Prostate gland (tissue), 2 donors: ENCODE results near the gene PSMB8. TPM values are rescaled to one million over a fixed set of nuclear protein-coding genes. Genes with fewer than 3 reads are reported as not detected.

ENCODE experiments used
- DNase-seq: peaks from one replicate; pipeline ENCODE4 v3.0.0-alpha.2; 2019; ENCODE audit warnings: low spot score
- H3K27ac ChIP-seq, 2 donors: fragments of 200-600 bp; sonication (generic); 2 replicates each; pipeline ENCODE4 v1.5.1; 2017 to 2019
- H3K27me3 ChIP-seq: fragments of 200-600 bp; sonication (generic); replicated peaks from 2 replicates; pipeline ENCODE4 v1.5.1; 2019; ENCODE audit not compliant: insufficient read depth
- H3K36me3 ChIP-seq, 2 donors: fragments of 200-600 bp; sonication (generic); 1 replicate in 1 of 2; 2 replicates in 1 of 2; pipeline versions ENCODE4 v1.5.1 to v1.8.1; 2017 to 2019
- H3K4me1 ChIP-seq: fragments of 200-600 bp; sonication (generic); replicated peaks from 2 replicates; pipeline ENCODE4 v1.5.1; 2019
- H3K4me3 ChIP-seq, 2 donors: fragments of 200-600 bp; sonication (generic); 2 replicates each; pipeline ENCODE4 v1.5.1; 2017 to 2019
- H3K9me3 ChIP-seq: fragments of 200-600 bp; sonication (generic); 2 replicates; pipeline ENCODE4 v1.5.1; 2017
- POLR2A ChIP-seq: fragments of 450-650 bp; IDR thresholded peaks from one replicate; pipeline ENCODE4 v1.6.1; 2016; ENCODE audit warnings: antibody characterized with exemption, mild to moderate bottlenecking
- POLR2AphosphoS5 ChIP-seq: sonication (generic); formaldehyde crosslinking; IDR thresholded peaks from one replicate; pipeline ENCODE4 v1.6.1; 2017; ENCODE audit warnings: antibody characterized with exemption
- WGBS: methylation state at CpG from one replicate; pipeline ENCODE4 v1.1.5; 2018; 5-methylcytosine and 5-hydroxymethylcytosine counted together
- intact Hi-C: fragments of 100-400 bp; cut with DNase I; formaldehyde crosslinking; loops from one replicate; pipeline ENCODE4 v1.14.2; 2022
- total RNA-seq, 2 donors: library from RNA; depleted of rRNA; stranded (reverse); fragments of >200 nt; gene quantifications; one replicate each; pipeline ENCODE4 v1.1.0, GENCODE V29; 2016
- TF ChIP-seq, protein P1 (sequence below), 4 experiments: fragments of 200-600 bp in 2 of 4; fragments of 450-650 bp in 2 of 4; sonication (generic) in 2 of 4; IDR thresholded peaks; 1 replicate in 3 of 4; 2 replicates in 1 of 4; pipeline ENCODE4 v1.5.1; 2016 to 2019; ENCODE audit warnings: antibody characterized with exemption in 4 of 4, mild to moderate bottlenecking in 2 of 4, moderate library complexity in 2 of 4

The PSMB8 gene
- total RNA-seq, 2 donors from 2014 or later, result 30.7 to 47.3 TPM

DNA sequence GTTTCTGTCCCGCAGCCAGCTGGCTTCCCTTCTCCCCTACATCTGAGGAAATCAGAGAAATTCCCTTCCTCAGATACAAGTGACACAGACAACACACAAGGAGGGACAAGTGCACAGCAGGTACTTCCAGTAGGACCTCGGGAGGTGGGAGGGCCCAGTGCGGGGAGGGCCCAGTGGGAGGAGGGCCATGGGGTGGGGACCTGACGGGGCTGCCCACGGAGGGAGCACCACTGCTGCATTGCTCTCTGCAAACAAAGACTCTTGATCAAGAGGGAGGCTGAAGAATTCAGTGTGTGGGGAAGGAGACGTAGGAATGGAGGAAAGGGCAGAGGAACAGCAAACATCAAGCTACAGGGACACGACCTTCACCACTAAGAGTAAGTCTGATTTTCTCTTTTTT lies 14.4 kb downstream of the PSMB8 start:
- 65% methylated on average over 7 of the region's 7 CpGs for WGBS
- no peak for DNase-seq
- H3K4me1 ChIP-seq, result no peaks in the 10 kb centered on the region
- H3K9me3 ChIP-seq, result no peaks in the 10 kb centered on the region
- intact Hi-C loops, result loop anchor here (5.0 kb wide), 1 partner anchor 38 kb away; no protein-coding TSS in a partner anchor
- TF ChIP-seq, protein P1, sequence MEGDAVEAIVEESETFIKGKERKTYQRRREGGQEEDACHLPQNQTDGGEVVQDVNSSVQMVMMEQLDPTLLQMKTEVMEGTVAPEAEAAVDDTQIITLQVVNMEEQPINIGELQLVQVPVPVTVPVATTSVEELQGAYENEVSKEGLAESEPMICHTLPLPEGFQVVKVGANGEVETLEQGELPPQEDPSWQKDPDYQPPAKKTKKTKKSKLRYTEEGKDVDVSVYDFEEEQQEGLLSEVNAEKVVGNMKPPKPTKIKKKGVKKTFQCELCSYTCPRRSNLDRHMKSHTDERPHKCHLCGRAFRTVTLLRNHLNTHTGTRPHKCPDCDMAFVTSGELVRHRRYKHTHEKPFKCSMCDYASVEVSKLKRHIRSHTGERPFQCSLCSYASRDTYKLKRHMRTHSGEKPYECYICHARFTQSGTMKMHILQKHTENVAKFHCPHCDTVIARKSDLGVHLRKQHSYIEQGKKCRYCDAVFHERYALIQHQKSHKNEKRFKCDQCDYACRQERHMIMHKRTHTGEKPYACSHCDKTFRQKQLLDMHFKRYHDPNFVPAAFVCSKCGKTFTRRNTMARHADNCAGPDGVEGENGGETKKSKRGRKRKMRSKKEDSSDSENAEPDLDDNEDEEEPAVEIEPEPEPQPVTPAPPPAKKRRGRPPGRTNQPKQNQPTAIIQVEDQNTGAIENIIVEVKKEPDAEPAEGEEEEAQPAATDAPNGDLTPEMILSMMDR (IDR thresholded peaks at IDR 0.05), result no peak
- TF ChIP-seq POLR2AphosphoS5 (no peak), POLR2A (no peak)
- no peaks in the 10 kb centered on the region for H3K36me3 ChIP-seq
- H3K27me3 ChIP-seq, result no peaks in the 10 kb centered on the region
- no peak overlapping the region for H3K4me3 ChIP-seq
- no peak overlapping the region for H3K27ac ChIP-seq

DNA sequence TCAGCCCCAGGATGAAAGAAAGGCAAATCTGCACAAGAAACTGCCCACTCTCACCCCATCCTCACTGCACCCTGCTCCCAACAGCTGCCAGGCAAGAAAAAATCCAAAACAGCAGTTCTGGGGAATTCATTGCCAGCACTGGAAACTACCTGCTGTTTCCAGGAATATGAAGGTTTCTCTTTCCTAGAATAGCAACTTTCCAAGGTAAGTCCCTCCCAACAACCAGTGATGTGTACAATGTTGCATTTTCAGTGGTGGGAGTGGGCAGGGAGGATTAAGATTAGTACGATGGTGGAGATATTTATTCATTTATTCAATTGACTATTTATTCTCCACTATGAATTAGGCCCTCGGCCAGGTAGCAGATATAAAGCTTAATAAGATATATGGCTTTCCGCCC lies 16.8 kb downstream of the PSMB8 start:
- H3K27me3 ChIP-seq, result no peaks in the 10 kb centered on the region
- no peak overlapping the region for H3K4me3 ChIP-seq
- 75% methylated on average over 3 of the region's 3 CpGs for WGBS
- H3K4me1 ChIP-seq, result no peaks in the 10 kb centered on the region
- DNase-seq, result no peak
- intact Hi-C loops, result loop anchor here (5.0 kb wide), 1 partner anchor 40 kb away; no protein-coding TSS in a partner anchor
- no peak for TF ChIP-seq POLR2AphosphoS5
- TF ChIP-seq POLR2A, result no peak
- TF ChIP-seq, protein P1 (IDR thresholded peaks at IDR 0.05), result no peak
- no peaks in the 10 kb centered on the region for H3K36me3 ChIP-seq
- no peaks in the 10 kb centered on the region for H3K9me3 ChIP-seq
- no peak overlapping the region for H3K27ac ChIP-seq

DNA sequence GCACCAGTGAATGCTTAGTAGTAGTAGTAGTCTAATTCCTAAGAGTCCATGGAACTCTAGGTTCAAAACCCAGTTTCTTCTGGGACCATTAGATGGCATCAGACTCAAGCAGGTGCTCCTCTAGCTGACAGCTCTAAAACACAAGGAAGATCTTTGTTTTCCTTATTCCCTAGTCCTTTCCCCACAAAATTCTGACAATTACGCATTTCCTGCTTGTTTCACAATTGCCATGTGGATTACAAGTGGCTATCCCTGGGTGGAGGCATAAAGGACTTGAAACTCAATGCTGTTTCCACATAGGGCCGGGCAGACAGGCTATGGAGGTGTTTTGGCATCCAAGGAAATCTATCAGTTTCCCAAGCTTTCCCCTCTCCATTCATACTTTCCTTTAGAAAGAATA lies 17.9 kb downstream of the PSMB8 start:
- H3K27me3 ChIP-seq, result no peaks in the 10 kb centered on the region
- 58% methylated on average over 2 of the region's 2 CpGs for WGBS
- no peak for DNase-seq
- TF ChIP-seq, protein P1 (IDR thresholded peaks at IDR 0.05), result peak in 3 of 4 experiments; percentile 18 to 47 (median 44)
- no peak for TF ChIP-seq POLR2A
- peak; percentile 48 for TF ChIP-seq POLR2AphosphoS5
- H3K36me3 ChIP-seq, result no peaks in the 10 kb centered on the region
- no peaks in the 10 kb centered on the region for H3K9me3 ChIP-seq
- no peaks in the 10 kb centered on the region for H3K4me1 ChIP-seq
- H3K4me3 ChIP-seq, result no peak overlapping the region
- no peak overlapping the region for H3K27ac ChIP-seq
- intact Hi-C loops, result loop anchor here (5.0 kb wide), 1 partner anchor 41 kb away; no protein-coding TSS in a partner anchor

DNA sequence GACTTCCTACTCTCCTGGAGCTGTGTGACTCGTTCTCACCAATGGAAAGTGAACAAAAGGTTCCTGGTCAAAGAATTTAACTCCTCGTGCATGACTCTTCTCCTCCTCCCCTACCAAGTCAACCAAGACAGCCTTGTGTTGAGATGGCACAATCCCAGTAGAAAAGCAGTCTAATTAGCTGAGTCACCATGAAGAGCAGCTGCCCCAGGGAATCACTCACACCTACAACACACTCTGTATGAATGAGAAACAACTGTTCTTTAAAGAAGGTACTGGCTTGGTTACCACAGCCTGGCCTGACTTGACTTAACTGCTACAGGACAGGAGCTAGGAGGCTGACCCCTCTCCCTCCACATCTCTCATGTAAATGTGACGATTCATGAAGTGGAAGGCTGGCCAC lies 24.1 kb downstream of the PSMB8 start:
- TF ChIP-seq POLR2A, result no peak
- TF ChIP-seq, protein P1 (IDR thresholded peaks at IDR 0.05), result no peak
- TF ChIP-seq POLR2AphosphoS5, result no peak
- 77% methylated on average over 3 of the region's 3 CpGs for WGBS
- intact Hi-C loops, result no loop called here
- no peaks in the 10 kb centered on the region for H3K27me3 ChIP-seq
- no peak overlapping the region for H3K4me3 ChIP-seq
- no peaks in the 10 kb centered on the region for H3K36me3 ChIP-seq
- no peaks in the 10 kb centered on the region for H3K9me3 ChIP-seq
- H3K4me1 ChIP-seq, result no peaks in the 10 kb centered on the region
- DNase-seq, result no peak
- H3K27ac ChIP-seq, result no peak overlapping the region

DNA sequence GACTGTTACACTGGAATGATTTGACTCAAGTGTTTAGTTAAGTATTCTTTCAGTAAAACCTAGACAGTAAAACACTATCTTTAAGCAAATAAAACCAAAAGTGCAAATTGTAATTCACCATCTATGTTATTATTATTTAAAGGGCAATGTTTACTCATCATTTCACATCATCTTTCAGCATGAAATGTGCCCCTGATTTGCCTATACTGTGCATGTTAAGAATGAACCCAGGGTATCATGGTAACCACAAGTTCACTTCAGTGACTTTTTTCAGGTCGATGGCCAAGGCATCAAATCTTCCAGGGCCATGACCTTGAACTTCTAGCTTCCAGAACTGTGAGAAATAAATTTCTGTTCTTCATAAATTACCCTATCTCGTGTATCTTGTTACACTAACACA lies 25.0 kb downstream of the PSMB8 start:
- no peaks in the 10 kb centered on the region for H3K4me1 ChIP-seq
- DNase-seq, result no peak
- 83% methylated on average over 2 of the region's 2 CpGs for WGBS
- no peak overlapping the region for H3K4me3 ChIP-seq
- TF ChIP-seq POLR2A (no peak), POLR2AphosphoS5 (no peak)
- TF ChIP-seq, protein P1 (IDR thresholded peaks at IDR 0.05), result no peak
- no peak overlapping the region for H3K27ac ChIP-seq
- no peaks in the 10 kb centered on the region for H3K9me3 ChIP-seq
- H3K27me3 ChIP-seq, result no peaks in the 10 kb centered on the region
- no peaks in the 10 kb centered on the region for H3K36me3 ChIP-seq
- intact Hi-C loops, result no loop called here
